GDM1 (cell line): ENCODE measurements around the gene CITED4.

Experiments used
- DNase-seq: peaks from one replicate; lab custom pipeline; 2025; lab: John Stamatoyannopoulos, UW

CITED4 gene

DNA sequence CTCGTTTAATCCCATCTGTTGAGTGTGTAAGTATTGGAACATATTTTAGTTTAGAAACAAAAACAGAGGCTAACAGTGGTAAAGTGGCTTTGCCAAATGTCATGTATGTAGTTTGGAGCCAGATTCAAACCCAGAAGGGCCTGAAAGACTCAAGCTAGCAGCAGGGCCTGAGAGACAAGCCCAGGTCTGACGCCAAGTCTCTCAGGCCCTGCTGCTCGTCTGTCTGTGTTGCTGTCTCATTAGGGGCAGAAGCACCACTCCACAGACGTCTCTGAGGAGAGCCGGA, 8.3 kb downstream of the CITED4 start:
- DNase-seq, result no peak

DNA sequence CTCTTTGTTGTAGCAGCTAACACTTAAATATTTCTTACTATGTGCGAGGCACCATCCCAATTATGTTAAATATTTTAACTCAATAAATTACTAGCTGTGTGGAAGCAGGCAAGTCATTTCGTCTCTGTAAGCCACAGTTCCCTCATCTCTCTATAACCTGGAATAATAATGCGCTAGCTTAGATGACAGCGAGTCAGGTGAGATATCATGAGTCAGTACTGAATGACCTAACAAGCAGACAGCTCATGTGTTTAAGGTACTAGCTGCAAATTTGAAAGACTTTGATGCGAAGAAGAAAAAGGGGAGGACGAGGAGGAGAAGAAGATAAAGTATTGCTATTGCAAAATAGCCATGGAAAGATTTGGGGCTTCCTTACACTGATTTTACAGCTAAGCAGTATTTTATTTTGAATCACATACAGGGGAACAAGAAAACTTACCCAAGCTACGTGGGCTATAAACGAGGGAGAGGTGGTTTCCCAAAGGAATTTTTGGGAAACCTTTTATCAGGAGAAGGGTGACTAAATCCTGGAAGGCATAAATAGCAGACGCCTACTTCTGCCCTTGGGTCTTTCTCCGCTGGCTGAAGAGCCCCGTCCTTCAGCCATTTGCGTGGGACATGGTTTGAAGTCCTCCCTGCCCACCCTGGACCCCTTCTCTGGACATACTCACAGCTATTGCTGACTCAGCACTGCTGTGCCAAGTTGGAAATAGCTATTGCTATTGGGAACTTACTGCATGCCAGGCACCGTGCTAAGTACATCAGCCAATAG, 8.9 kb downstream of the CITED4 start:
- DNase-seq, result no peak

DNA sequence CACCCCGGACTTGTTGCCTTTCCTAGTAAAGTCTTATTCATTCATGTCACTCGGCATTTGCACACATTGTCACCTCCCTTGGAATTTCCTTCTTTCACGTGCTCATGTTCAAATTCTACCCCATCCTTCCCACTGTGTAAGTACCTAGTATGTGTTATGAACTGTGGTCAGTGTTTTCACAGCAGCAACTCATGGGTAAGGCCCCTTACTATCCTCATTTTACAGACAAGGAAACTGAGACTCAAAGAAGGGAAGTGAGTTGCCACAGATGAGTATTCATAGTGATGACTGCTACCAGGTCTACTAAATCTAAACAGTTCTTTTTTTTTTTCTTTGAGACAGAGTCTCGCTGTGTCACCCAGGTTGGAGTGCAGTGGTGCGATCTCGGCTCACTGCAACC, 10.5 kb downstream of the CITED4 start:
- no peak for DNase-seq

DNA sequence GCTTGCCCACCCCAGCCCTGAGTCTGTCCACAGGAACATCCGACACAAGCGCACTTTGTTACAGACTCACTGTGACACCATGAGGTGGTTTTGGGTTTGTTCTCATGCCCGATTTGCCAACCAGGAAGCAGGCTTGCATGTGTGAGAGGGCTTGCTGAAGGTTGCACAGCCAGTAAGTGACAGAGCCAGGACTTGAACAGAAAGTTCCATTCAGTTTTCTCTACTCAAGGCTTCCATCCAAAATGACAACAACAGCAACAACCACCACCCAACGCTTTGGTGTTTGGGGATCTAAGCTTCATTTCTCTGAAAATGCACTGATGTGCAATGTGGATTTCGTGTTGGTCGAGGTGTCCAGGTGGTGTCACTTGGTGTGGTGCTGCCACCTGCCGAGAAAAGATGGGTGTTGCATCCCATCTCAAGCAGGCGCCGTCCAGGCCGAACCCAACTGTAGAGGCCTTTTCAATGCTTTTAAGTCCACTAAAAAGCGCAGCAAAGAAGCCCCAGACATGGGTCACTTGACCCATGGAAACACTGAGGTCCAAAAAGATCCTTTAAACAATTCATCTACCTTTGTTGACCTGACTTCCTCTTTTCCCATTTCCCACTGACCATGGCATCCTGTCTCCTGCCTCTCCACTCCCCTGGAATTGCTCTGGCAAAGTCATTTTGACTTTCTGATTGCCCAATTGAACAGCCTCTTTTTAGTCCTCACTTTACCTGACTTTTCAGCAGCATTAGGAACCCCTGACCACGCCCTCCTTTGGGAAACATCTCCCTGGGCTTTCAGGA, 12.2 kb downstream of the CITED4 start:
- DNase-seq, result peak; percentile 72

- peak; percentile 23 for DNase-seq
These were observed 13.5 kb downstream of the CITED4 start for GRCh38 chr1:40848530-40849189.

DNA sequence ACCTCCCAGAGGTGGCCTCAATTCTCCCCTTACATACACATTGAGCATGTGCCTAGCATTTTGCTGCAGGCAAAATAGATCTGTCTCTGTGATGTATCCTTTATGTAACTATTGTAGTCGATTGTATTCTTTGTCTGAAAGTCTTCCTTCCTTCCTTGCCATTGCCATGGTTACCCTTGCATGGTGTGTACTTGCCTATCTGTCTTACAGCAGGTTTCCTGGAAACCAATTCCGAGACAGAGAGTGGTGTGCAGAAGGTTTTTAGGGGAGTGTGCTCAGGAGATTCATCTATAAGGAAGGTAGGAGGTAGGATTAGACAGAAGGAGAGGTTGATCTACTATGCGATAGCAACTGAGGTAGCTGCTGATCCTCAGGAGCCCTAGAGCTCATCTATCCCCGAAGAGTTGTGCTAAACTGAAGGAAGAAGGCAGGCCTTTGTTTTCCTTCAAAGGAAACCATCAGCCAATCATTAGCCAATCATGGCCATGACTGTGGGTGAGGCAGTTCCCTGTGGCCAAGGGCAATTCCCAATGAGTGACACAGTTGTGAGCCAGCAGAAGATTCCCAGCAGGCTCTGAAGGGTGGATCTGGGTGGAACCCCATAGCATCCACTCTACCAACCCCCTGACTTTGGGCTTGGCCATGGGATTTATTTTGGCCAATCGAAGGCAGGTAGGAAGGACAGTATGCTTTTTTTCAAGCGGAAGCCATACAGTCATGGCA, 15.0 kb downstream of the CITED4 start:
- DNase-seq, result no peak

DNA sequence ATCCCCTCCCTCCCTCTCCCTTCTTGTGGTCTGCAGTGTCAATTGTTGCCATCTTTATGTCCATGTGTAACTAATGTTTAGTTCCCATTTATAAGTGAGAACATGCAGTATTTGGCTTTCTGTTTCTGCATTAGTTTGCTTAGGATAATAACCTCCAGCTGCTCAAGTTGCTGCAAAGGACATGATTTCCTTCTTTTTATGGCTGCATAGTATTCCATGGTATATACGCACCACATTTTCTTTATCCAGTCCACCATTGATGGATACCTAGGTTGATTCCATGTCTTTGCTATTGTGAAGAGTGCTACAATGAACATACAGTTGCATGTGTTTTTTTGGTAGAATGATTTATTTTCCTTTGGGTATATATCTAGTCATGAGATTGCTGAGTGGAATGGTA, 16.3 kb downstream of the CITED4 start:
- DNase-seq, result no peak

DNA sequence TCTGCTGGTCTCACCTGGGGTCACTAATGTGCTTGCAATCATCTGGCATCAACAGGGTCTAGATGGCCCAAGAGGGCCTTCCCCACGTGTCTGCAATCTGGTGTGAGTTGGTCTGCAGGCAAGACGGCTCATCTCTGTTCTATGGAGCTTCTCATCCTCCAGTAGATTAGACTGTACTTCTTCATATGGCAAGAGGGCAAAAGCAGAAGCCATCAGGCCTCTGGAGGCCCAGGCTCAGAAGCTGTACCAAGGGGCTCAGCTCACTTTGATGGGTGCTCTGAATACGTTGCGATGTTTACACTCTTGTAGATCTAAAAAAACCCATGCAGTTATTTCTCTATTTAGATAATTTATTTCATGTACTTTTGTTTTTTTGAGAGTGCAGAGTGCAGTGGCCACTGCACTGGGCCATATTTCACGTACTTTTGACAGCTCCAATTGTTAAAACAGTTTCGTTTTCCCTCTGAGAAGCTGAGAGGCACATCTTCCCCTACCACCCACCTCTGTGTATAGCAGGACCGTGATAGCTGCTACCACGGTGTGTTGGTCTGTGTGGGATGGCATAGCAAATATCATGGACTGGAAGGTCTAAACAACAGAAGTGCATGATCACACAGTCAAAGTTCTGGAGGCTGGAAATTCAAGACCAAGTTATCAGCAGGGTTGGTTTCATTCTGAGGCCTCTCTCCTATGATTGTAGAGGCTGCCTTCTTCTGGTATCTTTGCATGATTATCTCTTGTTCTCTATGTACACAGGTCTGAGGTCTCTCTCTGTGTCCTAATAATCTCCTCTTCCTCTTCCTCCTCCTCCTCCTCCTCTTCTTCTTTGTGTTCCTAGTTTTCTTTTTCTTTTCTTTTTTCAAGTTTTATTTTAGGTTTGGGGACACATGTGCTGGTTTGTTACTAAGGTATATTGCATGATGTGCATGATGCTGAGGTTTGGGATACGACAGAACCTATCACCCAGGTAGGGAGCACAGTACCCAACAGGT, 17.0 kb downstream of the CITED4 start:
- DNase-seq, result peak; percentile 22

- DNase-seq, result no peak
These were observed 18.1 kb downstream of the CITED4 start for GRCh38 chr1:40844079-40844478.

DNA sequence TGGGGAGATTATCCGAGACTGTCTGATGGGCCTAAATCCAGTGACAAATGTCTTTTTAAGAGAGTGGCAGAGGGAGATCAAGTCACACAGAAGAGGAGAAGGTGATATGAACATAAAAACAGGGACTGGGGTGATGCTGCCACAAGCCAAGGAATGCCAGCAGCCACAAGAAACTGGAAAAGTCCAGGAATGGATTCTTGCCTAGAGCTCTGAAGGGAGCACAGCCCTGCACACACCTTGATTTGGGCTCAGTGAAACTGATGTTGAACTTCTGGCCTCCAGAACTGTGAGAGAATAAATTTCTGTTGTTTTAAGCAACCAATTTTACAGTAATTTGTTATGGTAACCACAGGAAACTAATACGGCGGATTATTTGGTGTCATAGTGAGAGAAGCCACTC, 19.5 kb downstream of the CITED4 start:
- no peak for DNase-seq

- DNase-seq, result no peak
These were observed 20.0 kb downstream of the CITED4 start for GRCh38 chr1:40842207-40842606.

- DNase-seq, result peak; percentile 42
These were observed 20.6 kb downstream of the CITED4 start for GRCh38 chr1:40841602-40842001.

GRCh38 chr1:40840526-40841323, 21.4 kb downstream of the CITED4 start:
- DNase-seq, result peak; percentile 71

- no peak for DNase-seq
These were observed 22.2 kb downstream of the CITED4 start for GRCh38 chr1:40839943-40840335.

DNA sequence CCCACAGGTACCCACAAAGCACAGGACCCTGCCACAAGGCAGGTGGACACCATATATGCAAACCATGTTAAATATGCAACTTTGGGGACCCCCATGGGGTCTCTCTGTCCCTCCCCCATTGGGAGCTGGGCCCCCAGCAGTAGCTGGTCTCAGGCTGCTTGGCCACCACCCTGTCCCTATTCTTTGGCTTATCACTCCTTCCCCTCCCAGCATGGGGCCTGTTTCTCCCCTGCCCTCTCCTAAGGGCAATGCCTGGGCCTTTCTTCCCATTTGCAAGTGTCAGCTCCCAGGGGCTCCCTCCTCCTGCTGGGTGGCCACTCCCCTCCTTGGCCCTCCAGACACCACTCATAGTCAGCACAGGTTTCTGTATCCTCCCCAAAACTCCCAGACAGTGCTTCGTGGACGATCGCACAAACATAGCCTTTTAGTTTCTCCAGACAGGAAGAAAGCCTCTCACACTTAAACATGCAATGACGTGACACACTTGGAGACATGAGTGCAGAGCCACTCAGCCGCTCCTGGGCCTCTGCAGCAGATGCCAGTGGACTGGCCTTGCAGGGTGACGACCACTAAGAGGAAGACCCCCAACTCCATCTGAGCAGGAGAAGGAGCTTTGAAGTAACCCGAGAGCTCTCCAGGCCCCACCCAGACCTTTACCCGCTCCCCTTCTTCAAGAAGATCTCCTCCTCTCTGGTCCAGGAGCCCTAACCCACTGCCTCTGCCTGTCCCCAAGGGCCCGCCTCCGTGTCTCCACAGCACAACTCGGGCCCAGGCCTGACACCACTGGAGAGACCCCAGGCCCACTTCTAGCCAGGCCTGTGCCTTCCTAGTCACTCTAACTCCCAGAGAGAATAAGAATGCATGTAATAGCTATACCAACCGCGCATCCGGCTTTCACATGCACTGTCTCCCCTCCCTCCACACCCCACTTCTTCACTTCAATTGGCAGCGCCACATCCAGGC, 22.9 kb downstream of the CITED4 start:
- no peak for DNase-seq

GRCh38 chr1:40838045-40838979, 23.9 kb downstream of the CITED4 start:
- no peak for DNase-seq

GRCh38 chr1:40837601-40838000, 24.6 kb downstream of the CITED4 start:
- no peak for DNase-seq

- DNase-seq, result no peak
These were observed 25.9 kb downstream of the CITED4 start for GRCh38 chr1:40836283-40836682.
